Ureter (tissue), 1 donor: ENCODE results near the gene MLLT10. TPM values are rescaled to one million over a fixed set of nuclear protein-coding genes. Genes with fewer than 3 reads are reported as not detected.

Experiments used
- DNase-seq: peaks from one replicate; pipeline ENCODE4 v3.0.0-alpha.2; 2020; ENCODE audit warnings: low spot score
- total RNA-seq: library from RNA; stranded (reverse); gene quantifications from one replicate; pipeline ENCODE4 v1.2.4, GENCODE V29; 2023
- donor health status: DM: yes; HTN: yes; CAD: no.

MLLT10 gene
- total RNA-seq, 1 donor from 2014 or later: 83.7 TPM

GRCh38 chr10:21501091-21501490, 32.9 kb upstream of the MLLT10 start:
- DNase-seq: no peak

GRCh38 chr10:21501731-21502347, 32.2 kb upstream of the MLLT10 start:
- DNase-seq: no peak

GRCh38 chr10:21502348-21502740, 31.7 kb upstream of the MLLT10 start:
- DNase-seq: no peak

GRCh38 chr10:21503542-21503941, 30.5 kb upstream of the MLLT10 start:
- DNase-seq: no peak

GRCh38 chr10:21505711-21506278, 28.2 kb upstream of the MLLT10 start:
- DNase-seq: no peak

- no peak for DNase-seq
Observed at GRCh38 chr10:21506351-21506750, 27.7 kb upstream of the MLLT10 start.

GRCh38 chr10:21507150-21507549, 26.9 kb upstream of the MLLT10 start:
- DNase-seq: no peak

- no peak for DNase-seq
Observed at GRCh38 chr10:21508706-21509331, 25.2 kb upstream of the MLLT10 start.

GRCh38 chr10:21509341-21510240, 24.4 kb upstream of the MLLT10 start:
- no peak for DNase-seq

- no peak for DNase-seq
Observed at GRCh38 chr10:21510241-21511094, 23.6 kb upstream of the MLLT10 start.

GRCh38 chr10:21511095-21511570, 22.9 kb upstream of the MLLT10 start:
- DNase-seq: no peak

GRCh38 chr10:21511946-21512572, 22.0 kb upstream of the MLLT10 start:
- DNase-seq: no peak

- DNase-seq: no peak
Observed at GRCh38 chr10:21512573-21513404, 21.2 kb upstream of the MLLT10 start.

- no peak for DNase-seq
Observed at GRCh38 chr10:21513405-21513788, 20.6 kb upstream of the MLLT10 start.

GRCh38 chr10:21514129-21514817, 19.8 kb upstream of the MLLT10 start:
- no peak for DNase-seq

- no peak for DNase-seq
Observed at GRCh38 chr10:21514818-21515351, 19.1 kb upstream of the MLLT10 start.

GRCh38 chr10:21515361-21516241, 18.4 kb upstream of the MLLT10 start:
- no peak for DNase-seq
